B cell (primary cell): Measurements from ENCODE around the gene G6PC3. TPM values are rescaled to one million over a fixed set of nuclear protein-coding genes. Genes with fewer than 3 reads are reported as not detected.

Experiments used
- ATAC-seq: fragments of 200-7000 bp; cut with Tn5 transposase; one replicate; pipeline ENCODE4 v1.10.0; 2021; ENCODE audit warnings: low read depth, mild to moderate bottlenecking, moderate number of reproducible peaks, moderate library complexity
- CTCF ChIA-PET: fragments of 350-600 bp; sonication (Branson Sonifier 250); formaldehyde crosslinking; loops from one replicate; lab custom pipeline; 2021; ENCODE audit warnings: antibody characterized with exemption, inconsistent platforms; lab: Charles Lee
- POLR2A ChIA-PET: fragments of 350-600 bp; sonication (Branson Sonifier 250); formaldehyde crosslinking; loops from one replicate; lab custom pipeline; 2021; ENCODE audit warnings: antibody characterized with exemption; lab: Charles Lee
- DNase-seq: peaks from one replicate; pipeline ENCODE4 v3.0.0; 2013
- H2AFZ ChIP-seq: 2 replicates; pipeline ENCODE4 v1.6.1; 2012; ENCODE audit warnings: mild to moderate bottlenecking, low read depth, low read length; ENCODE audit not compliant: insufficient read depth, poor library complexity, severe bottlenecking
- H3K27ac ChIP-seq, 2 donors: 1 replicate in 1 of 2; 2 replicates in 1 of 2; pipeline ENCODE4 v1.5.1; 2012 to 2013; ENCODE audit warnings: low read length in 2 of 2, mild to moderate bottlenecking in 2 of 2, moderate library complexity in 1 of 2
- H3K27me3 ChIP-seq, 4 experiments: fragments of 200-600 bp in 1 of 4; sonication (generic) in 1 of 4; replicated peaks in 1 of 4; 1 replicate in 2 of 4; 2 replicates in 2 of 4; pipeline versions ENCODE4 v1.6.1 to v1.7.0; 2013 to 2016; ENCODE audit warnings: low read length in 3 of 4, mild to moderate bottlenecking in 2 of 4, mixed read lengths in 1 of 4, moderate library complexity in 1 of 4; ENCODE audit not compliant: insufficient read depth in 4 of 4, control insufficient read depth in 3 of 4; ENCODE audit errors: control extremely low read depth in 1 of 4
- H3K36me3 ChIP-seq, 2 experiments: replicated peaks in 1 of 2; 1 replicate in 1 of 2; 2 replicates in 1 of 2; pipeline versions ENCODE4 v1.6.1 to v1.7.1; 2013; ENCODE audit warnings: low read length in 1 of 2; ENCODE audit not compliant: insufficient read depth in 2 of 2, control insufficient read depth in 1 of 2; ENCODE audit errors: control extremely low read depth in 1 of 2, extremely low read depth in 1 of 2
- H3K4me1 ChIP-seq, 2 donors: fragments of 200-600 bp in 1 of 2; sonication (generic) in 1 of 2; 1 replicate in 1 of 2; 2 replicates in 1 of 2; pipeline versions ENCODE4 v1.5.1 to v1.6.1; 2013 to 2017; ENCODE audit warnings: low read length in 2 of 2; ENCODE audit not compliant: control insufficient read depth in 2 of 2, insufficient read depth in 2 of 2
- H3K4me2 ChIP-seq: replicated peaks from 2 replicates; pipeline ENCODE3; 2012; ENCODE audit warnings: mild to moderate bottlenecking, low read depth, low read length; ENCODE audit not compliant: poor library complexity, severe bottlenecking
- H3K4me3 ChIP-seq, 5 experiments: fragments of 200-600 bp in 1 of 5; sonication (generic) in 1 of 5; 1 replicate in 3 of 5; 2 replicates in 2 of 5; pipeline versions ENCODE4 v1.5.1 to v1.7.0; 2011 to 2016; ENCODE audit warnings: low read length in 4 of 5, mild to moderate bottlenecking in 4 of 5, low read depth in 2 of 5, control low read depth in 1 of 5, moderate library complexity in 1 of 5; ENCODE audit not compliant: insufficient read depth in 1 of 5; ENCODE audit errors: control extremely low read depth in 1 of 5, extremely low read depth in 1 of 5
- H3K79me2 ChIP-seq: fragments of 200-600 bp; sonication (generic); one replicate; pipeline ENCODE4 v1.6.0; 2016; ENCODE audit warnings: low read length; ENCODE audit not compliant: control insufficient read depth, insufficient read depth
- H3K9ac ChIP-seq: fragments of 200-600 bp; sonication (generic); 2 replicates; pipeline ENCODE4 v1.6.1; 2017; ENCODE audit warnings: mild to moderate bottlenecking, low read length, moderate library complexity
- H3K9me3 ChIP-seq, 3 donors: one replicate each; pipeline versions ENCODE4 v1.6.1 to v1.7.1; 2013; ENCODE audit warnings: low read length in 2 of 3; ENCODE audit not compliant: control insufficient read depth in 2 of 3, insufficient read depth in 1 of 3; ENCODE audit errors: control extremely low read depth in 1 of 3
- H4K20me1 ChIP-seq: 2 replicates; pipeline ENCODE4 v1.6.0; 2012; ENCODE audit warnings: mild to moderate bottlenecking, low read length; ENCODE audit not compliant: insufficient read depth, control insufficient read depth, poor library complexity, severe bottlenecking
- H3K27ac Mint-ChIP-seq: one replicate; pipeline ENCODE4 v1.8.0; 2021; ENCODE audit warnings: mixed read lengths
- H3K27me3 Mint-ChIP-seq: one replicate; pipeline ENCODE4 v1.8.0; 2021; ENCODE audit warnings: mixed read lengths
- H3K4me1 Mint-ChIP-seq: one replicate; pipeline ENCODE4 v1.8.0; 2021; ENCODE audit warnings: mixed read lengths
- H3K4me3 Mint-ChIP-seq: one replicate; pipeline ENCODE4 v1.8.0; 2021; ENCODE audit warnings: mixed read lengths
- H3K9me3 Mint-ChIP-seq: one replicate; pipeline ENCODE4 v1.8.0; 2022; ENCODE audit warnings: mixed read lengths; ENCODE audit not compliant: insufficient read depth
- EZH2 ChIP-seq: IDR thresholded peaks from 2 replicates; pipeline ENCODE4 v1.6.1; 2012; ENCODE audit warnings: borderline replicate concordance, low read depth, mild to moderate bottlenecking, moderate library complexity, low read length; ENCODE audit not compliant: insufficient read depth, poor library complexity, severe bottlenecking
- WGBS: methylation state at CpG from one replicate; pipeline ENCODE4 v1.1.5; 2013; ENCODE audit warnings: missing lambda C conversion rate; ENCODE audit not compliant: insufficient coverage; 5-methylcytosine and 5-hydroxymethylcytosine counted together
- intact Hi-C: fragments of 100-400 bp; cut with micrococcal nuclease; formaldehyde crosslinking; loops from one replicate; pipeline ENCODE4 v1.10.0; 2022
- polyA plus RNA-seq: library from polyadenylated mRNA; depleted of rRNA; stranded (reverse); fragments of >200 nt; gene quantifications from 2 replicates; pipeline ENCODE4 v1.2.3, GENCODE V29; 2012
- total RNA-seq, 2 donors: library from RNA; stranded (reverse); fragments of 120-200 nt in 1 of 2; gene quantifications; 1 replicate in 1 of 2; 2 replicates in 1 of 2; pipeline versions ENCODE4 v1.2.3 to v1.2.4, GENCODE V29; 2013 to 2022
- TF ChIP-seq, protein P1 (sequence below): fragments of 200-600 bp; IDR thresholded peaks from one replicate; pipeline ENCODE4 v1.8.0; 2022; ENCODE audit warnings: antibody characterized with exemption, mild to moderate bottlenecking

The G6PC3 gene
- total and polyA plus RNA-seq, 2 donors (not counting 1 experiment from before 2014, with no cell fraction given) = 24.3 to 28.5 TPM

DNA sequence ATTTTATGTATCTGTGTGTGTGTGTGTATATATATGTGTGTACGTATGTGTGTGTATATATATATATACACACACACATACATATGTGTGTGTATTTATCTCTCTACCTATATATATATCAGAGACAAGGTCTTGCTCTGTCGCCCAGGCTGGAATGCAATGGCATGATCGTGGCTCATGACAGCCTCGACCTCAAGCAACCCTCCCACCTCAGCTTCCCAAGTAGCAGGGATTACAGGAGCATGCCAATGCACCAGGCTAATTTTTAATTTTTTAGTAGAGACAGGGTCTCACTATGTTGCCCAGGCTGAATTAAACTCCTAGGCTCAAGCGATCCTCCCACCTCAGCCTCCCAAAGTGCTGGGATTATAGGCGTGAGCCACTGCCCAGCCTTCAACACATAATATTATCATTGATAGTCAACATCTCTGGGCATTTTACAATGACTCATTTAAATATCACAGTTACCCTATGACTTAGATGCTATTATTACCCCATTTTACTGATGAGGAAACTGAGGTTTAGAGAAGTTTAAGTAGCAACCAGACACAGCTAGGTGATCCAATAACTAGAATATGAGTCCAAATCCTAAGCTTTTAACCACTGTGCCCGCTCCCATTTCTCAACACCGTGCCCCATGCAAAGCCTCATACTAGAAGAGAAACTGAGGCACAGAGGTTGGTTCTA, 24.3 kb downstream of the G6PC3 start:
- H2AFZ ChIP-seq = no peak overlapping the region
- ChIA-PET POLR2A (interaction anchor here (0.7 kb wide), 1 partner anchor 262 kb away, joined by 3 read pairs; no protein-coding TSS in a partner anchor), CTCF (interaction anchor here (0.7 kb wide), 1 partner anchor 10 kb away, joined by 3 read pairs; no protein-coding TSS in a partner anchor)
- H3K9ac ChIP-seq = no peak overlapping the region
- Mint-ChIP-seq H3K27ac (no peak overlapping the region), H3K27me3 (no peaks in the 10 kb centered on the region), H3K4me3 (no peak overlapping the region), H3K4me1 (peaks cover 15% of the 10 kb centered on the region), H3K9me3 (no peaks in the 10 kb centered on the region)
- WGBS = 100% methylated on average over 4 of the region's 8 CpGs
- ATAC-seq (no peak), DNase-seq (no peak)
- H3K4me3 ChIP-seq = no peak overlapping the region
- peaks cover 6 to 15% of the 10 kb centered on the region in 2 donors for H3K4me1 ChIP-seq
- H3K4me2 ChIP-seq = no peak overlapping the region
- peaks cover 5% of the 10 kb centered on the region for H3K79me2 ChIP-seq
- H3K9me3 ChIP-seq = no peaks in the 10 kb centered on the region
- no peak overlapping the region for H3K27ac ChIP-seq
- no peaks in the 10 kb centered on the region for H3K27me3 ChIP-seq
- peaks cover 44% of the 10 kb centered on the region for H4K20me1 ChIP-seq
- TF ChIP-seq, protein P1, sequence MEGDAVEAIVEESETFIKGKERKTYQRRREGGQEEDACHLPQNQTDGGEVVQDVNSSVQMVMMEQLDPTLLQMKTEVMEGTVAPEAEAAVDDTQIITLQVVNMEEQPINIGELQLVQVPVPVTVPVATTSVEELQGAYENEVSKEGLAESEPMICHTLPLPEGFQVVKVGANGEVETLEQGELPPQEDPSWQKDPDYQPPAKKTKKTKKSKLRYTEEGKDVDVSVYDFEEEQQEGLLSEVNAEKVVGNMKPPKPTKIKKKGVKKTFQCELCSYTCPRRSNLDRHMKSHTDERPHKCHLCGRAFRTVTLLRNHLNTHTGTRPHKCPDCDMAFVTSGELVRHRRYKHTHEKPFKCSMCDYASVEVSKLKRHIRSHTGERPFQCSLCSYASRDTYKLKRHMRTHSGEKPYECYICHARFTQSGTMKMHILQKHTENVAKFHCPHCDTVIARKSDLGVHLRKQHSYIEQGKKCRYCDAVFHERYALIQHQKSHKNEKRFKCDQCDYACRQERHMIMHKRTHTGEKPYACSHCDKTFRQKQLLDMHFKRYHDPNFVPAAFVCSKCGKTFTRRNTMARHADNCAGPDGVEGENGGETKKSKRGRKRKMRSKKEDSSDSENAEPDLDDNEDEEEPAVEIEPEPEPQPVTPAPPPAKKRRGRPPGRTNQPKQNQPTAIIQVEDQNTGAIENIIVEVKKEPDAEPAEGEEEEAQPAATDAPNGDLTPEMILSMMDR = no peak
- no peak for TF ChIP-seq EZH2
- peaks cover 0 to 32% of the 10 kb centered on the region in 2 experiments for H3K36me3 ChIP-seq
- intact Hi-C loops = no loop called here

DNA sequence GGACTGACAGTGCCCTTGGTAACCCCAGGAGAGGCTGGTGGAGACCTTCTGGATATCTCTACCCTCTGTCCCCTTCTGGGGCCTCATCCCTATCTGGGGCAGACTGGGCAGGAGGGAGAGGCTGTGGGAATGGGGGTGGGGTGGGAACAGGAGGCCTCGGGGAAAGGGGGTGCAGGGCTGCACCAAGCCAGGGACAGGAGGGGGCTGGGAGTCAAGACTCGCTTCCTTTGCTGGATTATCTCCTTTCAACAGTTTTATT, 24.8 kb downstream of the G6PC3 start:
- Histone ChIP-seq H3K4me2 (no peak overlapping the region), H3K36me3 (peaks cover 0 to 32% of the 10 kb centered on the region in 2 experiments), H3K9me3 (no peaks in the 10 kb centered on the region), H3K27me3 (no peaks in the 10 kb centered on the region), H3K79me2 (peaks cover 5% of the 10 kb centered on the region), H3K9ac (no peak overlapping the region), H3K27ac (no peak overlapping the region), H2AFZ (no peak overlapping the region), H3K4me3 (no peak overlapping the region), H4K20me1 (peaks cover 46% of the 10 kb centered on the region), H3K4me1 (peaks cover 6 to 15% of the 10 kb centered on the region in 2 donors)
- no peaks in the 10 kb centered on the region for H3K9me3 Mint-ChIP-seq
- no peak for DNase-seq
- no peaks in the 10 kb centered on the region for H3K27me3 Mint-ChIP-seq
- H3K4me3 Mint-ChIP-seq = no peak overlapping the region
- CTCF ChIA-PET = no interaction called here
- H3K27ac Mint-ChIP-seq = no peak overlapping the region
- intact Hi-C loops = no loop called here
- TF ChIP-seq, protein P1 = no peak
- no peak for TF ChIP-seq EZH2
- peaks cover 15% of the 10 kb centered on the region for H3K4me1 Mint-ChIP-seq
- no CpG with 5 or more reads among the region's 2 CpGs for WGBS
- POLR2A ChIA-PET = interaction anchor here (0.7 kb wide), 1 partner anchor 262 kb away, joined by 3 read pairs; no protein-coding TSS in a partner anchor
- ATAC-seq = no peak
